Measurements from ENCODE around the gene EXOC5. TPM values are rescaled to one million over a fixed set of nuclear protein-coding genes. Genes with fewer than 3 reads are reported as not detected.
"Not testable (repeated sequence)": the region's sequence is repeated elsewhere in the genome, so short reads cannot be mapped to it uniquely, and the experiment has no call there.

Gene EXOC5
- total and polyA plus RNA-seq, 4 donors: 9.0 to 81.5 (median 33.5) TPM

- no peak for DNase-seq
- no peaks in the 10 kb centered on the region for H3K9me3 ChIP-seq (ENCODE audit: control insufficient read depth in 4 of 4, insufficient read depth in 3 of 4, low read length in 3 of 4)
- no peaks in the 10 kb centered on the region for H3K4me1 ChIP-seq (ENCODE audit: control insufficient read depth in 5 of 5, insufficient read depth in 5 of 5, low read length in 5 of 5)
- no peak overlapping the region for H3K9ac ChIP-seq (ENCODE audit: insufficient read depth in 1 of 2, low read length in 2 of 2)
- no peak overlapping the region for H3K4me3 ChIP-seq
- no peak for ATAC-seq (ENCODE audit: insufficient read depth, low FRiP score)
- H3K27me3 ChIP-seq (ENCODE audit: control insufficient read depth in 3 of 3, insufficient read depth in 3 of 3, low read length in 2 of 3): no peaks in the 10 kb centered on the region
- no peak for TF ChIP-seq CTCF (IDR thresholded peaks at IDR 0.05; ENCODE audit: control extremely low read depth, extremely low read depth)
- no peak overlapping the region for H3K27ac ChIP-seq (ENCODE audit: low read depth in 1 of 2, low read length in 1 of 2)
- peaks cover 0 to 7% (median 6%) of the 10 kb centered on the region in 4 donors for H3K36me3 ChIP-seq (ENCODE audit: control insufficient read depth in 4 of 4, insufficient read depth in 4 of 4, low read length in 4 of 4)
These were observed 25.4 kb downstream of the EXOC5 start for GRCh38 chr14:57243320-57243719.

DNA sequence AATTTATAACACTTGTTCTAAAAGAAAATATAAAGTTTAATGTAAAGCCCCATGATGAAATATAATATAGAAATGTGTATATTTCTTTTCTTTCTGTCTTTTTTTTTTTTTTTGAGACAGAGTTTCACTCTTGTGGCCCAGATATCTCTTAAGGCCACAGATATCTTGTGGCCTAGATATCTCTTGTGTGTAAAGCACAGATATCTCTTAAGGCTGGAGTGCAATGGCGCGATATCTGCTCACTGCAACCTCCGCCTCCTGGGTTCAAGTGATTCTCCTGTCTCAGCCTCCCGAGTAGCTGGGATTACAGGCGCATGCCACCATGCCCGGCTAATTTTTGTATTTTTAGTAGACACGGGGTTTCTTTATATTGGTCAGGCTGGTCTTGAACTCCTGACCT is 28.6 kb downstream of the EXOC5 start:
- H3K36me3 ChIP-seq (ENCODE audit: control insufficient read depth in 4 of 4, insufficient read depth in 4 of 4, low read length in 4 of 4); H3K27me3 ChIP-seq (ENCODE audit: control insufficient read depth in 3 of 3, insufficient read depth in 3 of 3, low read length in 2 of 3); H3K9me3 ChIP-seq (ENCODE audit: control insufficient read depth in 4 of 4, insufficient read depth in 3 of 4, low read length in 3 of 4); H3K4me3 ChIP-seq; DNase-seq; ATAC-seq (ENCODE audit: insufficient read depth, low FRiP score); H3K9ac ChIP-seq (ENCODE audit: insufficient read depth in 1 of 2, low read length in 2 of 2); H3K27ac ChIP-seq (ENCODE audit: low read depth in 1 of 2, low read length in 1 of 2); H3K4me1 ChIP-seq (ENCODE audit: control insufficient read depth in 5 of 5, insufficient read depth in 5 of 5, low read length in 5 of 5): not testable (repeated sequence)
- 98% methylated on average over 7 of the region's 7 CpGs for WGBS, 2 donors

DNA sequence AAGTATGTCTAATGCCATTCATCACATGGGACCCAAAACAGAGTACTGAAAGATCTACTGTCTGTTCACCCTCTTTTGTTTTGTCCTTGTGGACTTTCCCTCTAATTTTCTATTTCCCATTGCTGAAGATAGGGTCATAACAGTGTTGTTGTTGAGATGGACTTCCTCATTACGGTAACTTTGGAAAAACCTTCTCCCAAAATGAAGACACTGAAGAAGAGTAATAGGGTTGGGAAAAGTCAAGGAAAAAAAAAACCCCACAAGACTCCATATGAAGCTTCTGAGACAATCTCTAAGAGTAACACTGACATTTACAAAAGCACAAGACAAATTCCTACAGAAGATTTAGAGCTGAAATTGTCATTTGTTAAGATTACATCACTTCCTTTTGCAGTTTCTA is 36.7 kb downstream of the EXOC5 start:
- WGBS, 2 donors: 50 to 82% methylated on average over 1 of the region's 1 CpG
- no peak for ATAC-seq (ENCODE audit: insufficient read depth, low FRiP score)
- Histone ChIP-seq H3K27ac (ENCODE audit: low read depth in 1 of 2, low read length in 1 of 2) (no peak overlapping the region), H3K36me3 (ENCODE audit: control insufficient read depth in 4 of 4, insufficient read depth in 4 of 4, low read length in 4 of 4) (peaks cover 3 to 24% (median 8%) of the 10 kb centered on the region in 4 donors), H3K4me3 (no peak overlapping the region), H3K27me3 (ENCODE audit: control insufficient read depth in 3 of 3, insufficient read depth in 3 of 3, low read length in 2 of 3) (no peaks in the 10 kb centered on the region), H3K4me1 (ENCODE audit: control insufficient read depth in 5 of 5, insufficient read depth in 5 of 5, low read length in 5 of 5) (no peaks in the 10 kb centered on the region), H3K9ac (ENCODE audit: insufficient read depth in 1 of 2, low read length in 2 of 2) (no peak overlapping the region), H3K9me3 (ENCODE audit: control insufficient read depth in 4 of 4, insufficient read depth in 3 of 4, low read length in 3 of 4) (no peaks in the 10 kb centered on the region)
- TF ChIP-seq CTCF (IDR thresholded peaks at IDR 0.05; ENCODE audit: control extremely low read depth, extremely low read depth): no peak
- DNase-seq: no peak

- H3K9me3 ChIP-seq (ENCODE audit: control insufficient read depth in 4 of 4, insufficient read depth in 3 of 4, low read length in 3 of 4); H3K4me3 ChIP-seq; H3K27me3 ChIP-seq (ENCODE audit: control insufficient read depth in 3 of 3, insufficient read depth in 3 of 3, low read length in 2 of 3); H3K4me1 ChIP-seq (ENCODE audit: control insufficient read depth in 5 of 5, insufficient read depth in 5 of 5, low read length in 5 of 5); H3K9ac ChIP-seq (ENCODE audit: insufficient read depth in 1 of 2, low read length in 2 of 2); DNase-seq; H3K27ac ChIP-seq (ENCODE audit: low read depth in 1 of 2, low read length in 1 of 2); ATAC-seq (ENCODE audit: insufficient read depth, low FRiP score): not testable (repeated sequence)
- H3K36me3 ChIP-seq (ENCODE audit: control insufficient read depth in 4 of 4, insufficient read depth in 4 of 4, low read length in 4 of 4): peaks cover 3 to 27% (median 8%) of the 10 kb centered on the region in 4 donors
- 93 to 96% methylated on average over 2 of the region's 2 CpGs for whole genome bisulfite sequencing, 2 donors
These were observed 40.4 kb downstream of the EXOC5 start for GRCh38 chr14:57228320-57228719.

DNA sequence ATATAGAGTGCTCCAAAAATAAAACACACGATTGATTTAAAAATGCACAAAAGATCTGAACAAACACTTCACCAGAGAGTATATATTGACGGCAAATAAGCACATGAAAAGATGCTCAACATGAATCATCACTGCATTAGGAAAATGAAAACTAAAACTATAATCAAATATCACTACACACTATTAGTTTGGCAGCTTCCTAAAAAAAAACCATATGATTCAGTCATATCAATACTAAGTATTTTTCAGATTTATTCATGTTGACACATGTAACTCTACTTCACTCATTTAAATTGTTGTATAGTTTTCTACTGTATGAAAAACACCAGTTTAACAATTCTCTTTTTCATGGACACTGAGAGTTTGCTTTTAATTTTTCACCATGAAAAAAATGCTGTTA is 41.6 kb downstream of the EXOC5 start:
- DNase-seq (no peak), ATAC-seq (ENCODE audit: insufficient read depth, low FRiP score) (no peak)
- no peaks in the 10 kb centered on the region for H3K27me3 ChIP-seq (ENCODE audit: control insufficient read depth in 3 of 3, insufficient read depth in 3 of 3, low read length in 2 of 3)
- no peak overlapping the region for H3K27ac ChIP-seq (ENCODE audit: low read depth in 1 of 2, low read length in 1 of 2)
- no peak for TF ChIP-seq CTCF (IDR thresholded peaks at IDR 0.05; ENCODE audit: control extremely low read depth, extremely low read depth)
- H3K9ac ChIP-seq (ENCODE audit: insufficient read depth in 1 of 2, low read length in 2 of 2): no peak overlapping the region
- no peaks in the 10 kb centered on the region for H3K9me3 ChIP-seq (ENCODE audit: control insufficient read depth in 4 of 4, insufficient read depth in 3 of 4, low read length in 3 of 4)
- H3K4me1 ChIP-seq (ENCODE audit: control insufficient read depth in 5 of 5, insufficient read depth in 5 of 5, low read length in 5 of 5): no peaks in the 10 kb centered on the region
- 80 to 87% methylated on average over 2 of the region's 2 CpGs for WGBS, 2 donors
- no peak overlapping the region for H3K4me3 ChIP-seq
- peaks cover 3 to 19% (median 6%) of the 10 kb centered on the region in 4 donors for H3K36me3 ChIP-seq (ENCODE audit: control insufficient read depth in 4 of 4, insufficient read depth in 4 of 4, low read length in 4 of 4)
